Inflammatory macrophage treated with lipopolysaccharide for 4 hours (primary cell): ENCODE measurements around the gene MAP3K1.

ENCODE experiments used
- DNase-seq: peaks from one replicate; pipeline ENCODE4 v3.0.0-alpha.2; 2020

Gene MAP3K1

GRCh38 chr5:56910210-56910965 lies 95.0 kb downstream of the MAP3K1 start:
- peak; percentile 72 for DNase-seq

GRCh38 chr5:56913766-56914165 lies 98.4 kb downstream of the MAP3K1 start:
- no peak for DNase-seq

GRCh38 chr5:56914678-56915077 lies 99.3 kb downstream of the MAP3K1 start:
- no peak for DNase-seq

GRCh38 chr5:56917534-56917933 lies 102.2 kb downstream of the MAP3K1 start:
- DNase-seq = no peak

GRCh38 chr5:56918054-56918453 lies 102.7 kb downstream of the MAP3K1 start:
- no peak for DNase-seq

- DNase-seq = no peak
Observed at GRCh38 chr5:56919942-56920662, 104.8 kb downstream of the MAP3K1 start.

- no peak for DNase-seq
Observed at GRCh38 chr5:56922922-56923321, 107.6 kb downstream of the MAP3K1 start.

GRCh38 chr5:56934325-56934724 lies 119.0 kb downstream of the MAP3K1 start:
- DNase-seq = no peak

- no peak for DNase-seq
Observed at GRCh38 chr5:56938858-56939257, 123.5 kb downstream of the MAP3K1 start.

- DNase-seq = peak; percentile 4
Observed at GRCh38 chr5:56941981-56942380, 126.6 kb downstream of the MAP3K1 start.
